Measurements from ENCODE around the gene SCN4B. TPM values are rescaled to one million over a fixed set of nuclear protein-coding genes. Genes with fewer than 3 reads are reported as not detected.

Gene SCN4B
- polyA plus RNA-seq, 2 donors: 0.75 to 1.1 TPM

DNA sequence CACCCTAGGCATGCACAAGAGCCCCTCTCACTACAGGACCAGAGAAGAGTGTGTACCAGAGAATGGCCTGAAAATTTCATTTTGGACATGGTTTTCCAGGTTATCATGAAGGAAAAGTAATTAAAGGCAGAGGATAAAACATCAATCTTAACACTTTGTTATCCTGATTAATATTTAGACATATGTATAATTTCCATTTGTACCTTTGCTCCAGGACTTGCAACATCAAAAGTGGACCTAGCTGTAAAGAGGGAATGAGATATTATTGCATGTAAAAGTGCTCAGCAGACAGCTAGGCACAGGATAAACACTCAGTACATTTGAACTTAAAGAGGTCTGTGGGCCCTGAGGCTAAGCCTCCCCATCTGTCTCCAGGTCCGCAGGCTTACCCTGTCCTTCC, 2.0 kb upstream of the SCN4B start:
- 90 to 100% methylated on average over 1 of the region's 1 CpG for WGBS, 2 donors
- Histone ChIP-seq H3K9me3 (ENCODE audit: control insufficient read depth in 2 of 2, insufficient read depth in 1 of 2, low read depth in 1 of 2, low read length in 1 of 2) (peaks cover 0 to 5% of the 10 kb centered on the region in 2 donors), H3K4me3 (ENCODE audit: low read depth in 1 of 2, low read length in 2 of 2) (no peak overlapping the region), H3K27ac (ENCODE audit: low read depth in 2 of 2, low read length in 1 of 2) (no peak overlapping the region), H3K36me3 (ENCODE audit: control insufficient read depth in 2 of 2, insufficient read depth in 2 of 2, low read length in 1 of 2) (no peaks in the 10 kb centered on the region), H3K27me3 (ENCODE audit: control insufficient read depth in 1 of 2, insufficient read depth in 2 of 2, low read length in 2 of 2) (peaks cover 0 to 12% of the 10 kb centered on the region in 2 donors), H3K4me1 (ENCODE audit: control insufficient read depth in 2 of 2, insufficient read depth in 2 of 2, low read length in 1 of 2) (peaks cover 12% of the 10 kb centered on the region in 2 donors)

DNA sequence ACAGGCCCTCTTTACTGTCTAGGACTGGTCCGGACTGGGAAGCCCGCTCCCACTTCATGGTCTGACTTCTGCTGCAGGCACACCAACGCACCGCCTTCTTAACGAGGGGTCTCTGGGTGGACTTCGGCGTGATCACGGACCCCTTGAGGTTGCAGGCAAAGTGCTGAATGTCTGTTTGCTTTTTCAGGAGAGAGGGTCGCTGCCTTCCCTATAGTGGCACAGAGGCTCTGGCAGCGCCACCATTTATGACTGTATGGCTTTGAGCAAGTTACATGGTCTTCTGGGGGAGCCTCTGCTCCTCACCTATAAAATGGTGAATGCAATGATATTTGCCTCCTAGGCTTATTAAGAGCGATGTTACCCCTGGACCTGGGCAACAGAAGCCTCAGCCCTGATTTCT, 1.4 kb upstream of the SCN4B start:
- WGBS, 2 donors: 90 to 94% methylated on average over 11 of the region's 11 CpGs

DNA sequence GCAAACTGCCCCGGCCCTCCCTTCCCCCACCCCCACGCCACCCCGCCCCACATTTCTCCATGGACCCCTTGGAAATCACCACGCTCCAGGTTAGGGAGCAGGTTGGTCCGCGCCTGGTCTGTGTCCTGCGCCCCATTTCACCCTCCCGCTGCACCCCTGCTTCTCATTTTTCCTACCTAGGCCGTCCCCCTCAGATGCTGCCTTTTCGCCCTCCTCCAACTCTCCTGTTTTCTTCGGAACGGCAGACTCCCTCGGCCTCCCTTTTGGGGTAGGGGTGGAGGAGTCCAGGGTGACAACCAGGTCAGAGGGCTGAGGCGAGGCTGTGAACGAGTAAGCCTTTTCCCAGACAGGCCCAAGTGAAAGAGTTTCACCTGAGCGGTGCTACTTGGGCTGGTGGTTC, 893 bp upstream of the SCN4B start:
- Histone ChIP-seq H3K4me1 (ENCODE audit: control insufficient read depth in 2 of 2, insufficient read depth in 2 of 2, low read length in 1 of 2) (peaks cover 12% of the 10 kb centered on the region in 2 donors), H3K27me3 (ENCODE audit: control insufficient read depth in 1 of 2, insufficient read depth in 2 of 2, low read length in 2 of 2) (peaks cover 0 to 12% of the 10 kb centered on the region in 2 donors), H3K9me3 (ENCODE audit: control insufficient read depth in 2 of 2, insufficient read depth in 1 of 2, low read depth in 1 of 2, low read length in 1 of 2) (peaks cover 0 to 5% of the 10 kb centered on the region in 2 donors), H3K27ac (ENCODE audit: low read depth in 2 of 2, low read length in 1 of 2) (no peak overlapping the region), H3K4me3 (ENCODE audit: low read depth in 1 of 2, low read length in 2 of 2) (peak overlapping the region in 1 of 2 donors; percentile 53), H3K36me3 (ENCODE audit: control insufficient read depth in 2 of 2, insufficient read depth in 2 of 2, low read length in 1 of 2) (no peaks in the 10 kb centered on the region)
- 35 to 39% methylated on average over 16 of the region's 16 CpGs for WGBS, 2 donors

More for the DNA sequence above, 1.4 kb upstream of the SCN4B start:
- H3K36me3 ChIP-seq (ENCODE audit: control insufficient read depth in 2 of 2, insufficient read depth in 2 of 2, low read length in 1 of 2): no peaks in the 10 kb centered on the region
- peaks cover 0 to 12% of the 10 kb centered on the region in 2 donors for H3K27me3 ChIP-seq (ENCODE audit: control insufficient read depth in 1 of 2, insufficient read depth in 2 of 2, low read length in 2 of 2)
- H3K27ac ChIP-seq (ENCODE audit: low read depth in 2 of 2, low read length in 1 of 2): no peak overlapping the region
- H3K4me3 ChIP-seq (ENCODE audit: low read depth in 1 of 2, low read length in 2 of 2): no peak overlapping the region
- peaks cover 12% of the 10 kb centered on the region in 2 donors for H3K4me1 ChIP-seq (ENCODE audit: control insufficient read depth in 2 of 2, insufficient read depth in 2 of 2, low read length in 1 of 2)
- H3K9me3 ChIP-seq (ENCODE audit: control insufficient read depth in 2 of 2, insufficient read depth in 1 of 2, low read depth in 1 of 2, low read length in 1 of 2): peaks cover 0 to 5% of the 10 kb centered on the region in 2 donors

DNA sequence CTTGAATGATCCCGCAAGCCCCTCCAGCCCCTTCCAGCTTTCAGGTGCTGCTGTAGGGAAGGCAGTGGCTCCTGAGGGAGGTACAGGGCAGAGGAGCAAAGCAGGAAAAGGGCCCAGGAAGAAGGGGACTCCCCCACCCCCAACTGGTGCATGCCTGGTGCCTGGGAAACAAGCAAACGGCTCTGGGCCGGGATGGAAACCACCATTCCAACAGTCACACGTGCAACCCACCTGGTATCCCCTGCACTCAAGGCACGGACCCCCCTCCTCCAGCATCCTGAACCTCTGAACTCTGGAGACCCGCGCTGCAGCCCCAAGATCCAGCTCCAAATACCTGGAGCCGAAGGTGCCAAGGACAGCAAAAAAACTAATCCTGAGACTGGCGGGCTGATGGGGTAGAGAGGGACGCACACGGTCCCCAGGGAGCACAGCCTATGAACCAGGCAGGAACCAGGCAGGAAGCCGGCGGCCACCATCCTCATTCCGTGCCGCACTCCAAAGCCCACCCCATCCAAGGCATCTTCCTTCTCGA, 537 bp downstream of the SCN4B start:
- Histone ChIP-seq H3K4me1 (ENCODE audit: control insufficient read depth in 2 of 2, insufficient read depth in 2 of 2, low read length in 1 of 2) (peaks cover 12% of the 10 kb centered on the region in 2 donors), H3K4me3 (ENCODE audit: low read depth in 1 of 2, low read length in 2 of 2) (peak overlapping the region; percentile 45 to 53), H3K27ac (ENCODE audit: low read depth in 2 of 2, low read length in 1 of 2) (no peak overlapping the region), H3K9me3 (ENCODE audit: control insufficient read depth in 2 of 2, insufficient read depth in 1 of 2, low read depth in 1 of 2, low read length in 1 of 2) (peaks cover 0 to 5% of the 10 kb centered on the region in 2 donors), H3K27me3 (ENCODE audit: control insufficient read depth in 1 of 2, insufficient read depth in 2 of 2, low read length in 2 of 2) (peaks cover 0 to 12% of the 10 kb centered on the region in 2 donors), H3K36me3 (ENCODE audit: control insufficient read depth in 2 of 2, insufficient read depth in 2 of 2, low read length in 1 of 2) (no peaks in the 10 kb centered on the region)
- 12 to 15% methylated on average over 16 of the region's 16 CpGs for WGBS, 2 donors

DNA sequence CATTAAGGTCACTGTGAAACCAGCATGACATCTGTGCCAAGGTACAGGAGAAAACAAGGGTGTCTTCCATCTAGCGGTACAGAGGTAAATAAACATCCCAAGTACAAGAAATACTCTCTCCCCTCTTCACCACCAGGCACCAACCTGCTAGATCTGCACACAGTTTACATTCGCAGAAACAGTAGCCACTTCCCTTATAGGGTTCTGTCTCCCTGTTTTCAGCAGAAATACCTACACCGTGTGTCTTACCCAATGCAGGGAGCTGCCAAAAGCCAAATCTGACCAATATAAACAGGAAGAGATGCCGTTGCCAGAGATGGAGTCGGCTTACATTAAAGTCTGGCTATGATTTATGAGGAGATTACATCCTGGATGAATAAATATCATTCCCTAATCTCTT, 1.2 kb downstream of the SCN4B start:
- Histone ChIP-seq H3K27ac (ENCODE audit: low read depth in 2 of 2, low read length in 1 of 2) (no peak overlapping the region), H3K4me1 (ENCODE audit: control insufficient read depth in 2 of 2, insufficient read depth in 2 of 2, low read length in 1 of 2) (peaks cover 12% of the 10 kb centered on the region in 2 donors), H3K9me3 (ENCODE audit: control insufficient read depth in 2 of 2, insufficient read depth in 1 of 2, low read depth in 1 of 2, low read length in 1 of 2) (peaks cover 0 to 4% of the 10 kb centered on the region in 2 donors), H3K27me3 (ENCODE audit: control insufficient read depth in 1 of 2, insufficient read depth in 2 of 2, low read length in 2 of 2) (peaks cover 0 to 11% of the 10 kb centered on the region in 2 donors), H3K36me3 (ENCODE audit: control insufficient read depth in 2 of 2, insufficient read depth in 2 of 2, low read length in 1 of 2) (no peaks in the 10 kb centered on the region), H3K4me3 (ENCODE audit: low read depth in 1 of 2, low read length in 2 of 2) (no peak overlapping the region)
- 28 to 39% methylated on average over 5 of the region's 5 CpGs for WGBS, 2 donors

DNA sequence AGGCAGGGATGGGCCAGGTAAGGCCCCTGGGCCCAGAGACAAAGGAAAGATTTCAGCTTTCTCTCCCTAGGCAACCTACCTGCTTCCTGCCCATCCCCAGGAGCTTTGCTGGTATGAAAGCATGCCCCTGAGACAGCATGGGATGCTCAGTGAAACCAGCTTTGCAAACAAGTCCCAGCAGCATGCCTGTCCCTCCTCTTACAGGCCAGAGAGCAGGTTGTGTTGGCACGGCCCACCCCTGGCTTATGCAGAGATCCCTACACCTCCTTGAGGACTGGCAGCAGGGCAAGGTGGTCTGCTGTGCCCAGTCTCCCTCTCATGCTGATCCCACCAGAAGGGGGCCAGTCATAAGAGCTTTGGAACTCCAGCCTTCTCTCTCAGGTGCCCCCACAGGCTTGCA, 3.1 kb downstream of the SCN4B start:
- Histone ChIP-seq H3K27me3 (ENCODE audit: control insufficient read depth in 1 of 2, insufficient read depth in 2 of 2, low read length in 2 of 2) (peaks cover 0 to 8% of the 10 kb centered on the region in 2 donors), H3K4me3 (ENCODE audit: low read depth in 1 of 2, low read length in 2 of 2) (no peak overlapping the region), H3K36me3 (ENCODE audit: control insufficient read depth in 2 of 2, insufficient read depth in 2 of 2, low read length in 1 of 2) (no peaks in the 10 kb centered on the region), H3K9me3 (ENCODE audit: control insufficient read depth in 2 of 2, insufficient read depth in 1 of 2, low read depth in 1 of 2, low read length in 1 of 2) (no peaks in the 10 kb centered on the region), H3K4me1 (ENCODE audit: control insufficient read depth in 2 of 2, insufficient read depth in 2 of 2, low read length in 1 of 2) (peaks cover 12 to 13% of the 10 kb centered on the region in 2 donors), H3K27ac (ENCODE audit: low read depth in 2 of 2, low read length in 1 of 2) (no peak overlapping the region)
- WGBS, 2 donors: 44 to 59% methylated on average over 1 of the region's 1 CpG

DNA sequence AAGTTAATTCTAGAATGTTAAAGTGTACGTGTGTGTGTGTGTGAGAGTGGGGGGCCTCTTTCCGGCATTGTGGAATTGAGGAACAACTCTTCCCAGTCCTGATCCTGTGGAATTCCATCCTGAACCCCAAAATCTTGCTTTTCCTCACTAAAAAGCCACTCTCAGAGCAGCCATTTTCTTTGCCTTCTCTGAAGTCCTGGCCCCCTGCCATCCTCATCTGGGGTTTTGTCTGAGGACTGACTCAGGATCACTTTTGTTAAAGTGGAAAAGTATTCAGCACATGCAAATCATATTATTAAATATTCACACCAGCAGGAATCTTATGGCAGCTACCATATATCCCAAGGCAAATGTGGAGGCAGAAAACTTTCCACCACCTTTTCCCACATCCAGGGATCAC, 3.8 kb downstream of the SCN4B start:
- Histone ChIP-seq H3K36me3 (ENCODE audit: control insufficient read depth in 2 of 2, insufficient read depth in 2 of 2, low read length in 1 of 2) (no peaks in the 10 kb centered on the region), H3K4me3 (ENCODE audit: low read depth in 1 of 2, low read length in 2 of 2) (no peak overlapping the region), H3K4me1 (ENCODE audit: control insufficient read depth in 2 of 2, insufficient read depth in 2 of 2, low read length in 1 of 2) (peaks cover 12 to 13% of the 10 kb centered on the region in 2 donors), H3K9me3 (ENCODE audit: control insufficient read depth in 2 of 2, insufficient read depth in 1 of 2, low read depth in 1 of 2, low read length in 1 of 2) (no peaks in the 10 kb centered on the region), H3K27me3 (ENCODE audit: control insufficient read depth in 1 of 2, insufficient read depth in 2 of 2, low read length in 2 of 2) (peaks cover 0 to 8% of the 10 kb centered on the region in 2 donors), H3K27ac (ENCODE audit: low read depth in 2 of 2, low read length in 1 of 2) (no peak overlapping the region)
- WGBS, 2 donors: 75 to 79% methylated on average over 2 of the region's 2 CpGs

DNA sequence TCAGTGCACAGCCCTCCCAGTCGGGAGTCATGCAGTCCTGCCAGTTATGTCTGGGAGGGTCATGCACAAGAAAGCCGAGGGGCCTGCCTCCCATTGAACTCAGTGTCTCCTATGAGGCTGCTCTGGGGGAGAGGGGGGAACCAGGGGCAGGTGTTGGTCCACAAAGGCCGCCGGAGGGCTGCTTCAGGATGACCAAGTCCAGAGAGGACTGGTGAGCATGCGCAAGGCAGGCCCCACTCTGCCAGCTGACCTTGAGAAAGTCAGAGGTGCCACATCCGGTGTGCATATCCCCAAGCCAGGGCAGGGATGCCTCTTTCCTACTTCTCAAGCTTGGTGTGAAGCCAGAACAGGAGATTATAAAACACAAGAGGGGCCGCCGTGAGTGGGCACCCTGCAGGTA, 4.4 kb downstream of the SCN4B start:
- Histone ChIP-seq H3K4me3 (ENCODE audit: low read depth in 1 of 2, low read length in 2 of 2) (no peak overlapping the region), H3K4me1 (ENCODE audit: control insufficient read depth in 2 of 2, insufficient read depth in 2 of 2, low read length in 1 of 2) (peaks cover 11 to 13% of the 10 kb centered on the region in 2 donors), H3K27ac (ENCODE audit: low read depth in 2 of 2, low read length in 1 of 2) (no peak overlapping the region), H3K36me3 (ENCODE audit: control insufficient read depth in 2 of 2, insufficient read depth in 2 of 2, low read length in 1 of 2) (no peaks in the 10 kb centered on the region), H3K27me3 (ENCODE audit: control insufficient read depth in 1 of 2, insufficient read depth in 2 of 2, low read length in 2 of 2) (peaks cover 0 to 5% of the 10 kb centered on the region in 2 donors), H3K9me3 (ENCODE audit: control insufficient read depth in 2 of 2, insufficient read depth in 1 of 2, low read depth in 1 of 2, low read length in 1 of 2) (no peaks in the 10 kb centered on the region)
- 79 to 84% methylated on average over 8 of the region's 8 CpGs for WGBS, 2 donors

DNA sequence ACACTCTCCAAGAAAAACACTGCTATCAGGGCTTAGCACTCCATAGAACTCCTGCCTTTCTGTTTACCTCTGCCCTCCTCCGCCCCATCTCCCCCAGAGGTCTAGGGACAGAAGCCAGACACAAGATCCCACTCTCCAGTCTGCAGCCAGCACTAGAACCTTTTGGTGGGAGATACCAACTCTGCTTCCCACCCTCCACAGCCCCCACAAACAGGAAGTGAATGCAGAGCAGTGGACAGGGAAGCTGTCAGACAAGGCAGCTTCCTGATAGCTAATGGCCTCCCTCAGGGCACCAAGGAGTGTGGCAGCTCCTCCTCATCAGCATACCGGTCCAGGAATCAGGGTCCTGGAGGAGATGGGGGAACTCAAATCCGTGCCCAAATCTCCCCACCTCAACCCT, 5.1 kb downstream of the SCN4B start:
- 73 to 77% methylated on average over 3 of the region's 3 CpGs for WGBS, 2 donors
- H3K4me3 ChIP-seq (ENCODE audit: low read depth in 1 of 2, low read length in 2 of 2): no peak overlapping the region
- peaks cover 0 to 3% of the 10 kb centered on the region in 2 donors for H3K27me3 ChIP-seq (ENCODE audit: control insufficient read depth in 1 of 2, insufficient read depth in 2 of 2, low read length in 2 of 2)
- H3K27ac ChIP-seq (ENCODE audit: low read depth in 2 of 2, low read length in 1 of 2): no peak overlapping the region
- H3K9me3 ChIP-seq (ENCODE audit: control insufficient read depth in 2 of 2, insufficient read depth in 1 of 2, low read depth in 1 of 2, low read length in 1 of 2): no peaks in the 10 kb centered on the region
- no peaks in the 10 kb centered on the region for H3K36me3 ChIP-seq (ENCODE audit: control insufficient read depth in 2 of 2, insufficient read depth in 2 of 2, low read length in 1 of 2)
- H3K4me1 ChIP-seq (ENCODE audit: control insufficient read depth in 2 of 2, insufficient read depth in 2 of 2, low read length in 1 of 2): peaks cover 6 to 13% of the 10 kb centered on the region in 2 donors

DNA sequence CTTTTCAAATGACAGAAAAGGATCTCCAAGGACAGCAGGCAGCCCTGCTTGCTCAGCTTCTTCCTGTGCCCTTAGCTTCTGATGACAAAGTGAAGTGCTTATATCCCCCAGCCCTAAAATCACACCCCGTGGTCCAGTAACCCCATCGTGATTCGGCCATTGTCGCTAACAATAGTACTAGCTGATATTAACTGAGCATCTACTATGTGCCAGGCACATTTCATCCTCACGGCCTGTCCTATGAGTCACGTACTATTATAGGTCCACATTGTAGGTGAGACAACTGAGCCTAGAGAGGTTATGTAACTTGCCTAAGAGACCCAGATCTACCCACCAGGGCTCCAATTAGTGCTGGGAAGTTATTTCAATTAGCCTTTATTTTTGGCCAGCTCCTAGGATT, 6.1 kb downstream of the SCN4B start:
- Histone ChIP-seq H3K27me3 (ENCODE audit: control insufficient read depth in 1 of 2, insufficient read depth in 2 of 2, low read length in 2 of 2) (no peaks in the 10 kb centered on the region), H3K4me1 (ENCODE audit: control insufficient read depth in 2 of 2, insufficient read depth in 2 of 2, low read length in 1 of 2) (peaks cover 0 to 9% of the 10 kb centered on the region in 2 donors), H3K9me3 (ENCODE audit: control insufficient read depth in 2 of 2, insufficient read depth in 1 of 2, low read depth in 1 of 2, low read length in 1 of 2) (no peaks in the 10 kb centered on the region), H3K36me3 (ENCODE audit: control insufficient read depth in 2 of 2, insufficient read depth in 2 of 2, low read length in 1 of 2) (no peaks in the 10 kb centered on the region), H3K27ac (ENCODE audit: low read depth in 2 of 2, low read length in 1 of 2) (no peak overlapping the region), H3K4me3 (ENCODE audit: low read depth in 1 of 2, low read length in 2 of 2) (no peak overlapping the region)
- WGBS, 2 donors: 85 to 87% methylated on average over 6 of the region's 6 CpGs
